Stimulated activated naive B cell treated with anti-CD40 and anti-IgM and Interleukin-4, amounts not matched to agents 10 μg/mL and 1 μg/mL and 100 μg/mL, for 72 hours (primary cell): Measurements from ENCODE around the gene KCNMB1.

ENCODE experiments used
- ATAC-seq, 2 donors: fragments of 150-1000 bp; cut with Tn5 transposase; replicated peaks; 2 replicates each; pipeline ENCODE4 v1.10.0; 2021; ENCODE audit warnings: moderate library complexity in 1 of 2
- DNase-seq: peaks from one replicate; pipeline ENCODE4 v3.0.0; 2021
- H3K27ac Mint-ChIP-seq: one replicate; pipeline ENCODE4 v1.8.0; 2022; ENCODE audit warnings: mild to moderate bottlenecking, mixed read lengths
- H3K27me3 Mint-ChIP-seq, 2 donors: one replicate each; pipeline ENCODE4 v1.8.0; 2022; ENCODE audit warnings: mixed read lengths in 2 of 2
- H3K36me3 Mint-ChIP-seq, 2 donors: one replicate each; pipeline ENCODE4 v1.8.0; 2022; ENCODE audit warnings: mixed read lengths in 2 of 2, mild to moderate bottlenecking in 1 of 2
- H3K4me1 Mint-ChIP-seq, 2 donors: one replicate each; pipeline ENCODE4 v1.8.0; 2022; ENCODE audit warnings: mixed read lengths in 2 of 2, mild to moderate bottlenecking in 1 of 2
- H3K4me3 Mint-ChIP-seq, 2 donors: one replicate each; pipeline ENCODE4 v1.8.0; 2022; ENCODE audit warnings: mild to moderate bottlenecking in 2 of 2, mixed read lengths in 2 of 2, moderate library complexity in 1 of 2
- H3K9me3 Mint-ChIP-seq, 2 donors: one replicate each; pipeline ENCODE4 v1.8.0; 2022; ENCODE audit warnings: mixed read lengths in 2 of 2, mild to moderate bottlenecking in 1 of 2

The KCNMB1 gene

GRCh38 chr5:170425731-170426130, 36.6 kb upstream of the KCNMB1 start:
- Mint-ChIP-seq H3K27me3 (peaks cover 11 to 12% of the 10 kb centered on the region in 2 donors), H3K4me1 (peaks cover 3 to 4% of the 10 kb centered on the region in 2 donors), H3K36me3 (no peaks in the 10 kb centered on the region), H3K27ac (no peak overlapping the region), H3K4me3 (no peak overlapping the region), H3K9me3 (no peaks in the 10 kb centered on the region)
- no peak for DNase-seq
- ATAC-seq: no peak

GRCh38 chr5:170424629-170425028, 35.5 kb upstream of the KCNMB1 start:
- Mint-ChIP-seq H3K4me3 (no peak overlapping the region), H3K27ac (no peak overlapping the region), H3K9me3 (no peaks in the 10 kb centered on the region), H3K4me1 (peaks cover 5 to 6% of the 10 kb centered on the region in 2 donors), H3K36me3 (no peaks in the 10 kb centered on the region), H3K27me3 (peaks cover 6 to 14% of the 10 kb centered on the region in 2 donors)
- DNase-seq (no peak), ATAC-seq (no peak)

GRCh38 chr5:170423692-170424091, 34.5 kb upstream of the KCNMB1 start:
- Mint-ChIP-seq H3K4me1 (peaks cover 5 to 6% of the 10 kb centered on the region in 2 donors), H3K9me3 (no peaks in the 10 kb centered on the region), H3K27me3 (peaks cover 12 to 18% of the 10 kb centered on the region in 2 donors), H3K27ac (no peak overlapping the region), H3K4me3 (no peak overlapping the region), H3K36me3 (no peaks in the 10 kb centered on the region)
- ATAC-seq (no peak), DNase-seq (no peak)

GRCh38 chr5:170421826-170422225, 32.7 kb upstream of the KCNMB1 start:
- no peaks in the 10 kb centered on the region for H3K9me3 Mint-ChIP-seq
- H3K27ac Mint-ChIP-seq: no peak overlapping the region
- ATAC-seq (no peak), DNase-seq (no peak)
- H3K4me3 Mint-ChIP-seq: no peak overlapping the region
- peaks cover 3 to 6% of the 10 kb centered on the region in 2 donors for H3K4me1 Mint-ChIP-seq
- no peaks in the 10 kb centered on the region for H3K36me3 Mint-ChIP-seq
- peaks cover 10 to 17% of the 10 kb centered on the region in 2 donors for H3K27me3 Mint-ChIP-seq

- Mint-ChIP-seq H3K36me3 (no peaks in the 10 kb centered on the region), H3K27me3 (peaks cover 10 to 17% of the 10 kb centered on the region in 2 donors), H3K27ac (no peak overlapping the region), H3K4me1 (peaks cover 3 to 6% of the 10 kb centered on the region in 2 donors), H3K9me3 (no peaks in the 10 kb centered on the region), H3K4me3 (no peak overlapping the region)
- peak; percentile 44 for DNase-seq
- peak; percentile 67 to 79 for ATAC-seq
Measured at GRCh38 chr5:170420806-170421412, 31.7 kb upstream of the KCNMB1 start.

- DNase-seq: no peak
- Mint-ChIP-seq H3K27ac (no peak overlapping the region), H3K36me3 (no peaks in the 10 kb centered on the region), H3K9me3 (no peaks in the 10 kb centered on the region), H3K27me3 (peaks cover 10 to 17% of the 10 kb centered on the region in 2 donors), H3K4me3 (no peak overlapping the region), H3K4me1 (peaks cover 10 to 14% of the 10 kb centered on the region in 2 donors)
- no peak for ATAC-seq
Measured at GRCh38 chr5:170419643-170420042, 30.5 kb upstream of the KCNMB1 start.

GRCh38 chr5:170418736-170419135, 29.6 kb upstream of the KCNMB1 start:
- Mint-ChIP-seq H3K27me3 (peaks cover 10 to 17% of the 10 kb centered on the region in 2 donors), H3K4me1 (peaks cover 10 to 14% of the 10 kb centered on the region in 2 donors), H3K36me3 (no peaks in the 10 kb centered on the region), H3K9me3 (no peaks in the 10 kb centered on the region), H3K27ac (no peak overlapping the region), H3K4me3 (no peak overlapping the region)
- DNase-seq (no peak), ATAC-seq (no peak)

- Mint-ChIP-seq H3K4me1 (peaks cover 10 to 14% of the 10 kb centered on the region in 2 donors), H3K9me3 (no peaks in the 10 kb centered on the region), H3K27me3 (peaks cover 10 to 13% of the 10 kb centered on the region in 2 donors), H3K4me3 (no peak overlapping the region), H3K27ac (no peak overlapping the region), H3K36me3 (no peaks in the 10 kb centered on the region)
- DNase-seq (no peak), ATAC-seq (no peak)
Measured at GRCh38 chr5:170416526-170416925, 27.4 kb upstream of the KCNMB1 start.

- Mint-ChIP-seq H3K27ac (no peak overlapping the region), H3K4me3 (no peak overlapping the region), H3K36me3 (no peaks in the 10 kb centered on the region)
Measured at GRCh38 chr5:170414786-170415185, 25.6 kb upstream of the KCNMB1 start.

GRCh38 chr5:170413897-170414296, 24.7 kb upstream of the KCNMB1 start:
- no peaks in the 10 kb centered on the region for H3K9me3 Mint-ChIP-seq
- H3K4me1 Mint-ChIP-seq: peaks cover 7 to 8% of the 10 kb centered on the region in 2 donors
- no peaks in the 10 kb centered on the region for H3K36me3 Mint-ChIP-seq
- H3K4me3 Mint-ChIP-seq: no peak overlapping the region
- no peak overlapping the region for H3K27ac Mint-ChIP-seq
- peaks cover 6% of the 10 kb centered on the region in 2 donors for H3K27me3 Mint-ChIP-seq
- DNase-seq: no peak
- no peak for ATAC-seq

More at GRCh38 chr5:170414786-170415185, 25.6 kb upstream of the KCNMB1 start:
- ATAC-seq (no peak), DNase-seq (no peak)
- no peaks in the 10 kb centered on the region for H3K9me3 Mint-ChIP-seq
- peaks cover 9 to 10% of the 10 kb centered on the region in 2 donors for H3K27me3 Mint-ChIP-seq
- H3K4me1 Mint-ChIP-seq: peaks cover 7 to 8% of the 10 kb centered on the region in 2 donors

- ATAC-seq (no peak), DNase-seq (no peak)
- H3K9me3 Mint-ChIP-seq: no peaks in the 10 kb centered on the region
- no peaks in the 10 kb centered on the region for H3K27me3 Mint-ChIP-seq
- peaks cover 7 to 15% of the 10 kb centered on the region in 2 donors for H3K4me1 Mint-ChIP-seq
- no peaks in the 10 kb centered on the region for H3K36me3 Mint-ChIP-seq
- no peak overlapping the region for H3K4me3 Mint-ChIP-seq
- no peak overlapping the region for H3K27ac Mint-ChIP-seq
Measured at GRCh38 chr5:170411100-170411499, 21.9 kb upstream of the KCNMB1 start.

- Mint-ChIP-seq H3K9me3 (no peaks in the 10 kb centered on the region), H3K27me3 (no peaks in the 10 kb centered on the region), H3K36me3 (no peaks in the 10 kb centered on the region), H3K4me1 (peaks cover 11 to 18% of the 10 kb centered on the region in 2 donors), H3K4me3 (no peak overlapping the region), H3K27ac (no peak overlapping the region)
- no peak for ATAC-seq
- no peak for DNase-seq
Measured at GRCh38 chr5:170410401-170410800, 21.2 kb upstream of the KCNMB1 start.

GRCh38 chr5:170408877-170409660, 19.9 kb upstream of the KCNMB1 start:
- H3K27me3 Mint-ChIP-seq: no peaks in the 10 kb centered on the region
- H3K36me3 Mint-ChIP-seq: no peaks in the 10 kb centered on the region

GRCh38 chr5:170408226-170408625, 19.1 kb upstream of the KCNMB1 start:
- ATAC-seq: no peak
- Mint-ChIP-seq H3K36me3 (no peaks in the 10 kb centered on the region), H3K4me3 (no peak overlapping the region), H3K27me3 (no peaks in the 10 kb centered on the region), H3K27ac (no peak overlapping the region), H3K9me3 (no peaks in the 10 kb centered on the region), H3K4me1 (peaks cover 10 to 23% of the 10 kb centered on the region in 2 donors)
- no peak for DNase-seq

More at GRCh38 chr5:170408877-170409660, 19.9 kb upstream of the KCNMB1 start:
- H3K9me3 Mint-ChIP-seq: no peaks in the 10 kb centered on the region
- ATAC-seq (no peak), DNase-seq (no peak)
- no peak overlapping the region for H3K4me3 Mint-ChIP-seq
- peaks cover 10 to 23% of the 10 kb centered on the region in 2 donors for H3K4me1 Mint-ChIP-seq
- H3K27ac Mint-ChIP-seq: no peak overlapping the region

GRCh38 chr5:170407062-170407461, 17.9 kb upstream of the KCNMB1 start:
- H3K4me3 Mint-ChIP-seq: no peak overlapping the region

More at GRCh38 chr5:170407062-170407461, 17.9 kb upstream of the KCNMB1 start:
- Mint-ChIP-seq H3K27ac (no peak overlapping the region), H3K36me3 (no peaks in the 10 kb centered on the region), H3K27me3 (no peaks in the 10 kb centered on the region), H3K9me3 (peaks cover 0 to 2% of the 10 kb centered on the region in 2 donors), H3K4me1 (peaks cover 10 to 23% of the 10 kb centered on the region in 2 donors)
- no peak for DNase-seq
- ATAC-seq: no peak
